Mesothelial cell of epicardium (in vitro differentiated cells): ENCODE data around the gene TSPAN2. TPM values are rescaled to one million over a fixed set of nuclear protein-coding genes. Genes with fewer than 3 reads are reported as not detected.

Experiments used
- DNase-seq, 2 experiments: peaks; one replicate each; pipeline ENCODE4 v3.0.0; 2021; ENCODE audit warnings: low spot score in 2 of 2; ENCODE audit not compliant: unreplicated experiment in 2 of 2
- H3K27ac Mint-ChIP-seq: 2 replicates; pipeline ENCODE4 v1.8.0; 2021; ENCODE audit warnings: mixed read lengths
- H3K27me3 Mint-ChIP-seq: 2 replicates; pipeline ENCODE4 v1.8.0; 2021; ENCODE audit warnings: low read depth, mixed read lengths
- H3K36me3 Mint-ChIP-seq: 2 replicates; pipeline ENCODE4 v1.8.0; 2021; ENCODE audit warnings: mixed read lengths
- H3K4me1 Mint-ChIP-seq: 2 replicates; pipeline ENCODE4 v1.8.0; 2021; ENCODE audit warnings: mixed read lengths
- H3K4me3 Mint-ChIP-seq: 2 replicates; pipeline ENCODE4 v1.8.0; 2021; ENCODE audit warnings: mild to moderate bottlenecking, moderate library complexity, mixed read lengths
- H3K9me3 Mint-ChIP-seq: 2 replicates; pipeline ENCODE4 v1.8.0; 2021; ENCODE audit warnings: mixed read lengths
- CTCF ChIP-seq: fragments of 200-600 bp; sonication (generic); IDR thresholded peaks from one replicate; pipeline ENCODE4 v1.5.0; 2021; ENCODE audit warnings: antibody characterized with exemption; ENCODE audit not compliant: unreplicated experiment
- total RNA-seq: library from RNA; stranded (reverse); gene quantifications from 3 replicates; pipeline ENCODE4 v1.2.1, GENCODE V29; 2021

TSPAN2 gene
- total RNA-seq, 1 donor from 2014 or later = 12.1 TPM

GRCh38 chr1:115118611-115119010 is 29.3 kb upstream of the TSPAN2 start:
- Mint-ChIP-seq H3K27ac (no peak overlapping the region), H3K9me3 (peaks cover 35% of the 10 kb centered on the region), H3K27me3 (no peaks in the 10 kb centered on the region), H3K36me3 (peaks cover 2% of the 10 kb centered on the region), H3K4me3 (no peak overlapping the region), H3K4me1 (peaks cover 34% of the 10 kb centered on the region)
- TF ChIP-seq CTCF = no peak
- DNase-seq = no peak

- no peak for TF ChIP-seq CTCF
- Mint-ChIP-seq H3K4me3 (no peak overlapping the region), H3K27ac (no peak overlapping the region), H3K9me3 (peaks cover 29% of the 10 kb centered on the region), H3K36me3 (peaks cover 2% of the 10 kb centered on the region), H3K27me3 (no peaks in the 10 kb centered on the region), H3K4me1 (peaks cover 35% of the 10 kb centered on the region)
- no peak for DNase-seq
These were observed 28.8 kb upstream of the TSPAN2 start for GRCh38 chr1:115118086-115118485.

- no peak for TF ChIP-seq CTCF
- Mint-ChIP-seq H3K4me3 (no peak overlapping the region), H3K36me3 (peaks cover 2% of the 10 kb centered on the region), H3K4me1 (peaks cover 35% of the 10 kb centered on the region), H3K9me3 (peaks cover 27% of the 10 kb centered on the region), H3K27ac (no peak overlapping the region), H3K27me3 (no peaks in the 10 kb centered on the region)
- no peak for DNase-seq
These were observed 28.0 kb upstream of the TSPAN2 start for GRCh38 chr1:115117298-115117697.

GRCh38 chr1:115116512-115116911 is 27.2 kb upstream of the TSPAN2 start:
- H3K27ac Mint-ChIP-seq = no peak overlapping the region
- no peaks in the 10 kb centered on the region for H3K36me3 Mint-ChIP-seq
- DNase-seq = no peak
- H3K27me3 Mint-ChIP-seq = no peaks in the 10 kb centered on the region
- TF ChIP-seq CTCF = no peak
- H3K9me3 Mint-ChIP-seq = peaks cover 19% of the 10 kb centered on the region
- H3K4me1 Mint-ChIP-seq = peaks cover 35% of the 10 kb centered on the region
- no peak overlapping the region for H3K4me3 Mint-ChIP-seq

- Mint-ChIP-seq H3K36me3 (no peaks in the 10 kb centered on the region), H3K27me3 (no peaks in the 10 kb centered on the region), H3K4me1 (peaks cover 35% of the 10 kb centered on the region), H3K27ac (no peak overlapping the region), H3K4me3 (no peak overlapping the region), H3K9me3 (peaks cover 13% of the 10 kb centered on the region)
- DNase-seq = no peak
- TF ChIP-seq CTCF = no peak
These were observed 26.3 kb upstream of the TSPAN2 start for GRCh38 chr1:115115521-115116161.
